HUES64 (cell line): ENCODE results near the gene PPP1R7.
"Not testable (repeated sequence)": the region's sequence is repeated elsewhere in the genome, so short reads cannot be mapped to it uniquely, and the experiment has no call there.

Experiments
- H3K27ac ChIP-seq: 2 replicates; pipeline ENCODE4 v1.7.0; 2013; ENCODE audit warnings: low read depth, low read length, inconsistent platforms
- H3K27me3 ChIP-seq: 2 replicates; pipeline ENCODE4 v1.6.1; 2013; ENCODE audit warnings: mild to moderate bottlenecking, low read length; ENCODE audit not compliant: insufficient read depth
- H3K36me3 ChIP-seq: 2 replicates; pipeline ENCODE4 v1.6.1; 2013; ENCODE audit warnings: mild to moderate bottlenecking, low read length; ENCODE audit not compliant: insufficient read depth
- H3K4me1 ChIP-seq: 2 replicates; pipeline ENCODE4 v1.6.1; 2013; ENCODE audit warnings: mild to moderate bottlenecking, low read length, moderate library complexity; ENCODE audit not compliant: insufficient read depth
- H3K4me3 ChIP-seq: 2 replicates; pipeline ENCODE4 v1.5.1; 2013; ENCODE audit warnings: mild to moderate bottlenecking, low read length, moderate library complexity
- H3K9ac ChIP-seq: 2 replicates; pipeline ENCODE4 v1.6.1; 2013; ENCODE audit warnings: mild to moderate bottlenecking, low read depth, low read length
- H3K9me3 ChIP-seq: 2 replicates; pipeline ENCODE4 v1.6.1; 2013; ENCODE audit warnings: low read depth, low read length; ENCODE audit not compliant: insufficient read depth
- WGBS: fragments of 150-250, 120-280 bp; methylation state at CpG from one replicate; pipeline ENCODE4 v1.1.7; 2013; ENCODE audit warnings: missing lambda C conversion rate; 5-methylcytosine and 5-hydroxymethylcytosine counted together

PPP1R7 gene

DNA sequence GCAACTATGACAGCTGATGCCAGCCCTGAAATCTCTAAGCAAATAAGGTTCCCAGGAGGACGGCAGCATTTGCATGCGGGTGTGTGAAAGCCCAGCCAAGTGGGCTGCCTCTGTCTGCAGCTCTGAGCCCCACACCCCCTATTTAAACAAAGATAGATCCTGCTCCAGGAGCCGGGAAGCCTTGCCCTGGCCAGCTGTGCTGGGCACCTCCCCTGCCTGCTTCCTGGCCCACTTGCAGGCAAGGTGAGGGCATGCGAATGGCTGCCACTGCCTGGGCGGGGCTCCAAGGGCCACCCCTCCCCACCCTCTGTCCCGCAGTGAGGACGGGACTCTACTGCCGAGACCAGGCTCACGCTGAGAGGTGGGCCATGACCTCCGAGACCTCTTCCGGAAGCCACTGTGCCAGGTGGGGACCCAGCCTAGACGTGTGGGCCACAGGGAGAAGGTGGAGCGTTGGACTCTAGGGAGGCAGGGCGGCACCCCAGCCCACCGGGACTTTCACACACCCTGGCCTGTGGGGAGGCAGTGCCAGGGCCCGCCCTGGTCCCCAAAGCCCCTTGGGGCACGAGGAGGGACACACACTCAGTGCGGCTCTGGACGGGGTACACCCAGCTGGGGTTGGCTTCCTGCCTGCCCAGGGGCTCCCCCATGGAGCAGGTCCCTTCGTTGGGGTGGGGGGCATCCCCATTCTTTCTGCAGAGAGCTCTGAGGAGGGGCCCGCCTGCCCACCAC lies 38.3 kb downstream of the PPP1R7 start, which contains the start of gene ANO7:
Gene ANO7 (plus strand): TSS at position 317 of the 732 bp plus-strand sequence. CDS start 1,387 bp downstream, outside the sequence.
- H3K27ac ChIP-seq: no peak within 1 kb of the TSS
- no peaks in the 10 kb centered on the region for H3K9me3 ChIP-seq
- H3K9ac ChIP-seq: no peak within 1 kb of the TSS
- H3K4me1 ChIP-seq: 0 out of 2 replicates have a peak, but pooled peaks cover 5% of the 10 kb centered on the region
- no peaks in the 10 kb centered on the region for H3K36me3 ChIP-seq
- H3K27me3 ChIP-seq: no peaks in the 10 kb centered on the region
- 67% methylated on average over 21 of the region's 21 CpGs for WGBS
- H3K4me3 ChIP-seq: no peak within 1 kb of the TSS

DNA sequence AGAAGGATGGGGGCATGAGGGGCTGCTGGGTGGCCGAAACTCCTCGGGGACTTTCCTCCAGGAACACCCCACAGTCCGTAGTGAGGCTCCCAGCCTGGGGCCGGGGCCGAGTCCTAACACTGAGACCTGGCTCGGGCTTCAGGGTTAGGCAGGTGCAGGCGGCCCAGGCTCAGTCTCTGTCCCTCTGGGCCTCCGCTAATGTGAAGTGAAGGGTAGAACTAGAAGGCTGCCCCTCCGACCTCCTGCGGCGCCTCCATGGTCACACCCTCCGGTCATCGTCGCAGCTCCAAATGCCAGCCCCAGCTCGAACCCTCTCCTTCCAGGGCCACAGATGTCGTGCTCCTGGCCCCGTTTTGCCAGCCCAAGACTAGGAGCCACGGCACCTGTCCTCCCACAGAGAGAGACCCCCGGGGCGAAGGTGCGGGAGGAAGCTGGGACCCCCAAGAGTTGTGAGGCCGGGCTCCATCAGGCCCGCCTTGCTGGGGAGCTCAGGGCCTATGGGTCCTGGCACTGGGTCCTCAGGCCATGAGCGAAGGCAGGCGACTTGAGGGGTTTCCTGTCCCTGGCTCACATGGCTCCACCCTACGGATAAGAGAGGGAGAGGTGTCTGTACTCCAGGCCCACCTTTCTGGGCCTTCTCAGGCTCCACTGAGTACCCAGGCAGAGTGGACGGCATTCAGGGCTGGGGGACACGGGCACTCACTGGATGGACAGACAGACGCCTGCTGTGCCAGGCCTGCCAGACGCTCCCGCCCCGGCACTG lies 39.0 kb downstream of the PPP1R7 start:
- 91% methylated on average over 32 of the region's 32 CpGs for WGBS
- 0 out of 2 replicates have a peak, but pooled peaks cover 5% of the 10 kb centered on the region for H3K4me1 ChIP-seq
- H3K27ac ChIP-seq: no peak overlapping the region
- no peak overlapping the region for H3K4me3 ChIP-seq
- no peak overlapping the region for H3K9ac ChIP-seq
- H3K36me3 ChIP-seq: no peaks in the 10 kb centered on the region
- H3K27me3 ChIP-seq: no peaks in the 10 kb centered on the region
- H3K9me3 ChIP-seq: no peaks in the 10 kb centered on the region

DNA sequence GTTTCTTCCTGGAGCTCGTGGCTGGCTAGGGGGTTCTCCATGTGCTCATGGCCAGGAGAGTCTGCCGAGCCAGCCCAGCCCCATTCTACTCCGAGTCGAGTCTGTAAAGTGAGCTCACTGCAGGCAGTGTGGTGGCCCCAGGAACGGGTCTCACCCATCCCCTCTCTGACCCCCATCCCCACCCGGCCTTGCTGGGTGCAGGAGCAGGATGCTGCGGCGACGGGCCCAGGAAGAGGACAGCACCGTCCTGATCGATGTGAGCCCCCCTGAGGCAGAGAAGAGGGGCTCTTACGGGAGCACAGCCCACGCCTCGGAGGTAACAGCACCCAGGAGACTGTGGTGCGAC lies 39.6 kb downstream of the PPP1R7 start:
- Histone ChIP-seq H3K27me3 (no peaks in the 10 kb centered on the region), H3K4me3 (no peak overlapping the region), H3K9me3 (no peaks in the 10 kb centered on the region), H3K36me3 (no peaks in the 10 kb centered on the region), H3K27ac (no peak overlapping the region), H3K9ac (no peak overlapping the region), H3K4me1 (0 out of 2 replicates have a peak, but pooled peaks cover 5% of the 10 kb centered on the region)
- 92% methylated on average over 15 of the region's 15 CpGs for WGBS

DNA sequence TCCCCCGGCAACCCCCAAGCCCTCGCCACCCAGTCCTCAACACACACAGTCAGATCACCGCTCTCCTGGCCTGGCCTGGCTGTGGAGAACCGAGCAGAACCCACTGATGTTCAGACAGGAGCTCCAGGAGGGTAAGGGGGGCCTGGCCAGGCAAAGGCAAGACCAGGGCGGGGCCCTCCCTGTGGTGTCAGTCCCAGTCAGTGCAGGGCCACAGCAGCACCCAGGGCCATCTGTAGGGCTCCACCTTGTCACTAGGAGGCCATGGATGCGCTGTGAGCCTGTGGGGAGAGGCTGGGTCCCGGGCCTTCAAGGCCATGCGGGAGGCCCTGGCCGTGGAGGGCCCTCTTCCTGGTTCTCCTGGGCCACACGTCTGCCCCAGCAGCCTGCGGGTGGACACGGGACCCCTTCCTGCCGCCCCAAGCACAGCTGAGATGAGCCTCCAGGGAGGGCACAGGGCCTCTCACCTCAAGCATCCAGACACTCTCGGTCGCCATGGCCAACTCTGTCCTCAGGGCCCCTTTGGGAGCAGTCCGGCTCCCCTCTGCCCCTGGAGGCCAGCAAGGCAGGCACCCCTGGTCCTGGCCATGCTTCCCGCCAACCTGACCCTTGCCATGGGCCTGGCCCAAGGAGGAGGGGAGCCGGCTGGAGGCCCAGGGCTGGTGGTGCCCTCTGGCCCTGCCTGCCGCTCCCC lies 40.2 kb downstream of the PPP1R7 start:
- Histone ChIP-seq H3K9me3 (no peaks in the 10 kb centered on the region), H3K27me3 (no peaks in the 10 kb centered on the region), H3K4me1 (0 out of 2 replicates have a peak, but pooled peaks cover 5% of the 10 kb centered on the region), H3K27ac (no peak overlapping the region), H3K9ac (no peak overlapping the region), H3K4me3 (no peak overlapping the region), H3K36me3 (no peaks in the 10 kb centered on the region)
- 93% methylated on average over 19 of the region's 19 CpGs for WGBS

DNA sequence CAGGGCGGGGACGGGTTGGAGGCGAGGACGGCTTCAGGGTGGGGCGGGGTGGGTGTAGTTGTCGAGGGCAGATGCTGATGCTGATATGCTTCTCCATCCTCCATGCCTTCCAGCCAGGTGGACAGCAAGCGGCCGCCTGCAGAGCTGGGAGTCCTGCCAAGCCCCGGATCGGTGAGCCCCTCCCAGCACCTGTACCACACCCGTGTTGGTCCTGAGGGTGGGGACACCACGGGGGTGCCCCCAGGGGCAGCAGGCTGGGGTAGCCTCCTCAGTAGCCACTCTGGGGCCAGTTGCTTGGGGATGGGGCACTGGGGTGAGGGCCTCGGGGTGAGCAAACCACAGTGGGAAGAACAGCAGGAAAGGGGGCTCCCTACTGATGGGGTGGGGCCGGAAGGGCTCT lies 40.8 kb downstream of the PPP1R7 start:
- H3K9ac ChIP-seq: no peak overlapping the region
- H3K4me3 ChIP-seq: no peak overlapping the region
- no peaks in the 10 kb centered on the region for H3K9me3 ChIP-seq
- no peaks in the 10 kb centered on the region for H3K36me3 ChIP-seq
- H3K27ac ChIP-seq: no peak overlapping the region
- no peaks in the 10 kb centered on the region for H3K27me3 ChIP-seq
- 0 out of 2 replicates have a peak, but pooled peaks cover 5% of the 10 kb centered on the region for H3K4me1 ChIP-seq
- WGBS: 89% methylated on average over 8 of the region's 14 CpGs

DNA sequence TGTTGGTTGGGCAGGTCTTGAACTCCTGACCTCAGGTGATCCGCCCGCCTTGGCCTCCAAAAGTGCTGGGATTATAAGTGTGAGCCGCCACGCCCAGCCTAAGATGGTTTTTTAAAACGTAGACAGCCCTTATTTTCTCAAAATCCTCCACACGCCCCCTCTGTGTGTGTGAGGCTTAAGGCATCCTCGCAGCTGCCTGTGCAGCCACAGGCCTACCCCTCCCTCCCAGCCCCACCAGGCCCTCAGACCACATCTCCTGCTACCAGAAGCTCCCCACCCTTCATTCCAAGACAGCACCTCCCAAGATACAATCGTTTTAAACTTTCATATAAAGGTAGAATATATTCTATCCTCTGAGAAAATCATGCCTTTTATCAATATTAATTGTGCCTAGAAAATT lies 43.0 kb downstream of the PPP1R7 start:
- no peak overlapping the region for H3K4me3 ChIP-seq
- H3K36me3 ChIP-seq: no peaks in the 10 kb centered on the region
- H3K27ac ChIP-seq: no peak overlapping the region
- H3K4me1 ChIP-seq: 0 out of 2 replicates have a peak, but pooled peaks cover 2% of the 10 kb centered on the region
- H3K9me3 ChIP-seq: no peaks in the 10 kb centered on the region
- no peak overlapping the region for H3K9ac ChIP-seq
- WGBS: 89% methylated on average over 7 of the region's 8 CpGs
- H3K27me3 ChIP-seq: no peaks in the 10 kb centered on the region

DNA sequence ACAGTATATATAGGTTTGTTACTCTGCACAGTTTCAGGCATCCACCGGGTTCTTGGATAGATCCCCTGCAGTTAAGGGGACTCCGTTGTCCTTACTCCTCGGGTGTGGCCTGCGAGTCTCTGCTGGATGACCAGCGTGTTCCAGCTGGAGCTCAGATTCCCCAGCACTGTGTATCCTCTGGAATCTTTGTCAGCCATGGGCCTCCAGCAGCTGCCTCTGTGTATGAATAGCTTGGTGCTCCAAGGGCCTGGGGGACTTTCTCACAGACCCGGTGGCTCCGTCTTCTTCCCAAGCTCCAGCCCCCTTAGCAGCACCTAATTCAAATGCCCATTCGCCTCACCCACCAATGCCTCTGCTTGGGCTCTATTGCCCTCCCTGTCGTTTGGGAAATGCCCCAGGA lies 44.5 kb downstream of the PPP1R7 start:
- H3K36me3 ChIP-seq: no peaks in the 10 kb centered on the region
- WGBS: 89% methylated on average over 9 of the region's 9 CpGs
- H3K27ac ChIP-seq: no peak overlapping the region
- H3K4me3 ChIP-seq: no peak overlapping the region
- no peaks in the 10 kb centered on the region for H3K27me3 ChIP-seq
- H3K9ac ChIP-seq: no peak overlapping the region
- H3K9me3 ChIP-seq: no peaks in the 10 kb centered on the region
- no peaks in the 10 kb centered on the region for H3K4me1 ChIP-seq

DNA sequence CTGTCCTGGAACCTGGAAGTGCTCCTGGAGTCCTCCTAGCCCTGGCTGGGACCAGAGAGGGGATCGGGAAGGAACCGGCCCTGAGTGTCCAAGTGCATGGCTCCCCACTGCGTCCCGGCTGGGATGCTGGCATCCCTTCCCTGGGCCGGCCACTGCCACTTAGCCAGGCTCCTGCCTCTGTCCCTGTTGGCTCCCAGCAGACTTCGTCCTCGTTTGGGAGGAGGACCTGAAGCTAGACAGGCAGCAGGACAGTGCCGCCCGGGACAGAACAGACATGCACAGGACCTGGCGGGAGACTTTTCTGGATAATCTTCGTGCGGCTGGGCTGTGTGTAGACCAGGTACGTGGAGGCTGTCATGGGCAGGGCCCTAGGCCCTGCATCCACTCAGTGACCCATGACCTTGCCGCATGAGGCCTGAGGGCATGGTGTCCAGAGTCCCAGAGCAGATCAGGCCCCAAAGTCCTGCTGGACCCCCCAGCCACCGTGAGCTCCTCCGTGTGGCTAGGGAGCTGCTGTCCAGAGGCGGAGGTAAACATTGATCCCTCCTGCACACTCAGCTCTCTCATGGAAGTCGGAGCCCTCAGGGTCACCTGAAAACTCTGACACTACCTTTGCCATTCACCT lies 45.4 kb downstream of the PPP1R7 start:
- no peak overlapping the region for H3K27ac ChIP-seq
- H3K9ac ChIP-seq: no peak overlapping the region
- H3K27me3 ChIP-seq: no peaks in the 10 kb centered on the region
- no peaks in the 10 kb centered on the region for H3K36me3 ChIP-seq
- no peaks in the 10 kb centered on the region for H3K4me1 ChIP-seq
- 92% methylated on average over 18 of the region's 18 CpGs for WGBS
- no peaks in the 10 kb centered on the region for H3K9me3 ChIP-seq
- no peak overlapping the region for H3K4me3 ChIP-seq

DNA sequence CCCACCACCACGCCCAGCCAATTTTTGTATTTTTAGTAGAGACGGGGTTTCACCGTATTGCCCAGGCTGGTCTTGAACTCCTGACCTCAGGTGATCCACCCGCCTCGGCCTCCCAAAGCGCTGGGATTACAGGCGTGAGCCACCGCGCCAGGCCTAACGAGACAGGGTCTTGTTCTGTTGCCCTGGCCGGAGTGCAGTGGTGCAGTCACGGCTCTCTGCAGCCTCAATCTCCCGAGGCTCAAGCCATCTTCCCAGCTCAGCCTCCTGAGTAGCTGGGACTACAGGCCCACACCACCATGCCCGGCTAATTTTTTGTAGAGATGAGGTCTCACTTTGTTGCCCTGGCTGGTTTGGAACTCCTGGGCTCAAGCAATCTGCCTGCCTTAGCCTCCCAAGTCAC lies 47.0 kb downstream of the PPP1R7 start:
- H3K27me3 ChIP-seq, H3K9ac ChIP-seq, H3K4me1 ChIP-seq, H3K27ac ChIP-seq, H3K36me3 ChIP-seq, H3K4me3 ChIP-seq, H3K9me3 ChIP-seq: not testable (repeated sequence)
- WGBS: 96% methylated on average over 14 of the region's 14 CpGs

DNA sequence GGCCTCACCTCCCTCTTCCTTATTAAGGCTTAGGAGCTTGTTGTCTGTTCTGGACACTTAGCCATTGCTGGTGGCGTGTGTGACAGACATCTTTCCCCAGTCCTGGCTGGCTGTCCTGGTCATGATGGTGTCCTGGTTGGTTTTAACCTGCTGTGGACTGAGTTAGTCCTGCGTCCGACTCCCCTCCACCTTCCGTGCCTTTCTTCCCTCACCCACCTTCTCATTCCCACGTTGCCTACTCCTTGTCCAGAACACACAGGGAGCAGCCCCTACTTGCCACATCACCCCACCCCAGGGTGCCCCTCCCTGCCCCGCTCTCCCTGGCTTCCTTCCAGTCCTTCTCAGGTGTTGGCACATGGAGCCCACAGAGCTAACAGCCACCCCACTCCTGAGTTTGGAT lies 47.7 kb downstream of the PPP1R7 start:
- Histone ChIP-seq H3K9ac (no peak overlapping the region), H3K27me3 (no peaks in the 10 kb centered on the region), H3K27ac (no peak overlapping the region), H3K4me1 (no peaks in the 10 kb centered on the region), H3K4me3 (no peak overlapping the region), H3K9me3 (no peaks in the 10 kb centered on the region), H3K36me3 (no peaks in the 10 kb centered on the region)
- WGBS: 90% methylated on average over 6 of the region's 6 CpGs
